GM19397 (cell line): ENCODE measurements around the gene KRT5.

Source experiments
- ATAC-seq: cut with Tn5 transposase; IDR thresholded peaks from one replicate; pipeline ENCODE4 v1.9.1; 2021; ENCODE audit warnings: mild to moderate bottlenecking, moderate library complexity; ENCODE audit not compliant: unreplicated experiment

The KRT5 gene

GRCh38 chr12:52539083-52539820 is 19.1 kb upstream of the KRT5 start:
- ATAC-seq, result no peak

- ATAC-seq, result no peak
These were observed 16.9 kb upstream of the KRT5 start for GRCh38 chr12:52537101-52537500.

- ATAC-seq, result no peak
These were observed 15.4 kb upstream of the KRT5 start for GRCh38 chr12:52535574-52535973.

GRCh38 chr12:52534482-52534881 is 14.3 kb upstream of the KRT5 start:
- ATAC-seq, result no peak

GRCh38 chr12:52533686-52534470 is 13.7 kb upstream of the KRT5 start:
- no peak for ATAC-seq

- no peak for ATAC-seq
These were observed 12.4 kb upstream of the KRT5 start for GRCh38 chr12:52532636-52533035.

- no peak for ATAC-seq
These were observed 11.5 kb upstream of the KRT5 start for GRCh38 chr12:52531566-52532300.

GRCh38 chr12:52530905-52531304 is 10.7 kb upstream of the KRT5 start:
- ATAC-seq, result no peak

- ATAC-seq, result no peak
These were observed 10.2 kb upstream of the KRT5 start for GRCh38 chr12:52530366-52530765.

- no peak for ATAC-seq
These were observed 9.7 kb upstream of the KRT5 start for GRCh38 chr12:52529846-52530245.

- ATAC-seq, result no peak
These were observed 9.2 kb upstream of the KRT5 start for GRCh38 chr12:52529417-52529816.

- no peak for ATAC-seq
These were observed 8.5 kb upstream of the KRT5 start for GRCh38 chr12:52528641-52529143.

GRCh38 chr12:52527121-52527800 is 7.1 kb upstream of the KRT5 start:
- no peak for ATAC-seq

GRCh38 chr12:52526511-52526951 is 6.3 kb upstream of the KRT5 start:
- no peak for ATAC-seq

GRCh38 chr12:52525661-52526499 is 5.7 kb upstream of the KRT5 start:
- ATAC-seq, result no peak

GRCh38 chr12:52524898-52525591 is 4.9 kb upstream of the KRT5 start:
- ATAC-seq, result no peak

GRCh38 chr12:52524241-52524897 is 4.2 kb upstream of the KRT5 start:
- no peak for ATAC-seq

GRCh38 chr12:52523824-52524223 is 3.6 kb upstream of the KRT5 start:
- ATAC-seq, result no peak
